Activated T-cell treated with anti-CD3 and anti-CD28 coated beads, Interleukin-2, amount 50 U/mL, for 1 hour (primary cell): ENCODE measurements around the gene STKLD1.
"Not testable (repeated sequence)": the region's sequence is repeated elsewhere in the genome, so short reads cannot be mapped to it uniquely, and the experiment has no call there.

Source experiments
- DNase-seq: peaks from one replicate; pipeline ENCODE4 v3.0.0-alpha.2; 2020

The STKLD1 gene

DNA sequence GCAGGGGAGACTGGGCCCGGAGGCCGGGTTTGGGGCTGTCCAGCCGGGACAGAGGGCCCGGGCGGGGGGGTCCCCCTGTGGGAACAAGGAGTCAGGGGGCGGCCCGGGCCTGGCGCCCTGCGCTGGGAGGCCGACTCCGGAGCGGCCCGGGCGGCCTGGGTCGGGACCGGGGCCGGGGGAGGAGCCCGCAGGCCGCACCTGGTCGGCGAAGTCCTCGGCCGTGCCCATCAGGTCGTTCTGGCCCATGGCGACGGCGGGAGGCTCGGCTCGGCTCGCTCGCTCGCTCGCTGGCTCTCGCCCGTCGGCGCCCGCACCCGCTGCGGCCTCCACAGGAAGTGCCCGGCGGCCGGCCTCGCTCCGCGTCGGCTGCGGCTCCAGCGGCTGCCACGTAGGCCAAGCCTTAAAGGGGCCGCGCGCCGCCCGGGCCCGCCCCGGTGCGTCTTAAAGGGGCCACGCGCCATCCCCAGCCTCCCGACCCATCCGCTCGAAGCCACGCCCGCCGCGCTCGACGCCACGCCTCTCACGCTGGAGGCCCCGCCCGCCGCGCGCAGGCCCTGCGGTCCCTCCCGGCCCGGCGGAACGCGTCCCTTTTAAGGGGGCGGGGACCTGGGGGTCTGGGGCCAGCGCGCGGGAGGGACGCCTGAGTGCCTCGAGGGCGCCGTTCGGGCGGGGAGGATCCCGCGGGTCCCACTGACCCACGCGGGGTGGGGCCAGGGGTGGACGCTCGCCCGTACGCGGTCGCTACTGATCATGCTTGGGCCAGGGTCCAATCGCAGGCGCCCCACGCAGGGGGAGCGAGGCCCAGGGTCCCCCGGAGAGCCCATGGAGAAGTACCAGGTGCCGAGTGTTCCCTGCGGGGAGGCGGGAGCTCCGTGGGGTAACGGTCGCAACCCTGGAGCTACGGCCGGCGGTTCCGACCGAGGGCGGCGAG, at the start of gene STKLD1, which contains the start of gene SURF4:
Gene STKLD1, plus strand, starts transcription at position 643 of the 931 bp plus-strand sequence. Its CDS starts 108 bp downstream, at position 751.
Gene SURF4, minus strand, starts transcription at position 337 of the 931 bp plus-strand sequence. Its CDS starts 91 bp downstream, at position 246.
- DNase-seq: peak; percentile 98

- DNase-seq: not testable (repeated sequence)
Measured at GRCh38 chr9:133327021-133327420, 49.1 kb upstream of the STKLD1 start.

GRCh38 chr9:133327834-133328484, 48.2 kb upstream of the STKLD1 start:
- DNase-seq: no peak

DNA sequence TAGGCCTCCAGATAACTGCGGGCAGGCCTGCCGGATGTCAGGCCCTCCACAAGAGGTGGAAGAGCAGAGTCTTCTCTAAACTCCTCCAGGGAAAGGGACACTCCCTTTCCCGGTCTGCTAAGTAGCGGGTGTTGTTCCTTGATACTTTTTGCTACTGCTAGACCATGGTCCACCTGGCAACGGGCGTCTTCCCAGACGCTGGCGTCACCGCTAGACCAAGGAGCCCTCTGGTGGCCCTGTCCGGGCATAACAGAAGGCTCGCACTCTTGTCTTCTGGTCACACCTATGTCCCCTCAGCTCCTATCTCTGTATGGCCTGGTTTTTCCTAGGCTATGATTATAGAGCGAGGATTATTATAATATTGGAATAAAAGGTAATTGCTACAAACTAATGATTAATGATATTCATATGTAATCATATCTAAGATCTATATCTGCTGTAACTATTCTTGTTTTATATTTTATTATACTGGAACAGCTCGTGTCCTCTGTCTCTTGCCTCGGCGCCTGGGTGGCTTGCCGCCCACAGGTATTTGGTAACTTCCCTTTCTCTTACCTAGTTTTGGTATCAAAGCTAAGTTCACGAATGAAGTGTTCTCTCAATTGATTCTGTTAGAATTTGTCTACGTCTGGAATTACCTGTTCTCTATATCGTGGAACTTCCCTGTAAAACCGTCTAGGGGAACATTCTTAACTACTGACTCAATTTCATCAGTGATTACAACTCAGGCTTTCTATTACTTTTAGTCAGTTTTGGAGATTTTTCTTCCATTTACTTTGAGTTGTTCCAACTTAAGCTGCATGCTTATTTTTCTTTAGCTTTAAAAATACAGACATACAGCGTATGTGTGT, 46.6 kb upstream of the STKLD1 start:
- not testable (repeated sequence) for DNase-seq

- no peak for DNase-seq
Measured at GRCh38 chr9:133331221-133331620, 44.9 kb upstream of the STKLD1 start.

GRCh38 chr9:133331641-133332380, 44.4 kb upstream of the STKLD1 start:
- DNase-seq: no peak

DNA sequence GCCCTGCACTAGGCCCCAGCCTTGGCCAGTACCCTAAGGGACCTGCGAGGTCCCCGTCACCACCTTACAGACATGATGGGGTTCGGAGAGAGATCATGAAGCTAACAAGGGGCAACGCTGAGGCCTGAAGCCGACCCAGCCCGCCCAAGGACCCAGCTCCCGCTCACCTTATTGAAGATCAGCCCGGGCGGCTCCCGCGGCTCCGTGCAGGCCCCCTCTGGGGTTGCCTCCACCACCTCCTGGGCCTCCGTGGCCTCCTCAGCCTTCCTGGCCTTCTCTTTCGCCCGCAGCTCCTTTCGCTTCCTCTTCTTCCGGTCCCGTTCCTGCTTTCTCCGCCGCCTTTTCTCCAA, 43.8 kb upstream of the STKLD1 start:
- DNase-seq: no peak

GRCh38 chr9:133333011-133333410, 43.2 kb upstream of the STKLD1 start:
- no peak for DNase-seq

DNA sequence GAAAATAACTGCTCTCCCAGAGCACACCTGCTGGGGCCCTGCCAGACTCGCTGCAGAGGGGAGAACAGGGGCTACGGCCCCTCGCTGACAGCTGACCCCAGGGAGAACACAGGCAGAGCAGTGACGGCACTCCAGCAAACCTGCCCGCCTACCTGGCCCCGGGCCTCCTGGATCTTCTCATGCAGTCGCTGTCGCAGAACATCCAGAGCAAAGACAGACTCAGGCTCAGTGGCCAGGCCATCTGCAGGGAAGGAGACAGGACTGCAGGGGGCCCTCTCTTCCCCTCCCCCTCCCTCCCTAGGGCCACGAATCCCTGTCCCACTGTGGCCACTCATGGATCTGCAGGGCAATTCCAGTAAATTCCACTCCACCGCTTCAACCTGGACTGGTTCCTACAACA, 42.6 kb upstream of the STKLD1 start:
- no peak for DNase-seq

DNA sequence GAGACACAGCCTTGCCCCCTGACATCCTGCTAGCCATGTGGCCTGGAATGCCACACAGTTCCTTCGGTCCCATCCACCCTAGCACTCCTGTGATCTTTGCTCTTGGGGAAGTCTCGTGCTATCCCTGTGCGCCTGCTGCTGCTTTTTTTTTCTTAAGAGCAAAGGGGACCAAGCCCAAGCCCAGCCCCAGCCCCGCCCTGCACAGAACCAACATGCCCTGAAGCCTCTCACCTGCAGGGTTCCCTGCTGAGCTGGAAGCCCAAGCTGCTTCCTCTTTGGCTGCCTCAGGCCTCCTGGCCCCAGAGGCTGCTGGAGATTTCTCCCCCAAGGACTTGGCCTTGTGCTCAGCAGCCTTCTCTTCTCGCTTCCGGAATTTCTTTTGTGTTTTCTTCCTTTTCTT, 42.0 kb upstream of the STKLD1 start:
- no peak for DNase-seq

DNA sequence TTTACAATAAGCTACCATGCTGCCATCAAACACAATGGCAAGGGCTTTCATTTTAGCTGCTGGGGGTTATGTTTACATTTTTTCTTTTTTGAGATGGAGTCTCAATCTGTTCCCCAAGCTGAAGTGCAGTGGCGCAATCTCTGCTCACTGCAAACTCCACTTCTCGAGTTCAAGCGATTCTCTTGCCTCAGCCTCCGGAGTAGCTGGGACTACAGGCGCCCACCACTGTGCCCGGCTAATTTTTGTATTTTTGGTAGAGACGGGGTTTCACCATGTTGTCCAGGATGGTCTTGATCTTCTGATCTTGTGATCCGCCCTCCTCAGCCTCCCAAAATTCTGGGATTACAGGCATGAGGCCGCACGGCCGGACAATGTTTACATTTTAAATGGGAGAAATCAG, 41.3 kb upstream of the STKLD1 start:
- not testable (repeated sequence) for DNase-seq

DNA sequence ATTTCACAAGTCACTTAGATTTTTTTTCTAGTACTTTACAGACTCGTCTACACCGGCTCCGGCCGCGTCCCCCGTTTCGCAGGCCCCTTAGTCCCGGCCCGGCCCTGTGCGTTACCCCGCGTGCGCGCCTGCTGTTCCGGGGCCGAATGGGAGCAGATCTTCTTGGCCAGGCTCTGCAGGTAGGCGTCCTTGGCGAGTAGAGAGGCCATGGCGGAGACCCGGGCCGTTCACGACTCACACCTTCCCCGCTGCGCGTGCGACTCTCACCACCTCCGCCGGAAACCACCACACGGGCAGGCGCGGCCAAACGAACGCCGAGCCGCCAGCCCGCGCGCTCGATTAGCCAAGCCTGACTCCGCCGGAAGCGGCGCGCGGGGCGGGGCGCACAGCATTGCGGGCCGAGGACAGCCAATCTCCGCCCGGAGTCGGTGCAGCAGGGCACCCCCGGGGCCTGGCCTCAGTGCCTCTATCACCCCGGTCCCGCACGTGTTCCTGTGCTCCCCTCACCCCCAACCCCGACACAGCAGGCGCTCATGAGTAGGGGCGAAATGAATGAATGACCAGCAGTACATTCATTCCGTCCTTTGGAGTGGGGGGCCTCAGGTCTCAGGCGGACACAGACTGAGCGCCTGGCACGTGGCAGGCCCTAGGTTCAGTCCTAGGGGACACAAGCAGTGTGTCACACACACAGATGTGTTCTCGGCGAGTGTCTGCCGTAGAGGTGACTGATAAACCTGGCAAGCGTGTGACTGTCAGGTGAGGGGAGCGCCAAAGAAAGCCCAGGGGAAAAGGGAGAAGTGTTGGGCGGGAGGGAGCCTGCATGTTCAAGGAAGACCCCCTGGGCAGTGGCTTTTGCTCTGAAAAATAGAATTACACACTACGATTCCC, 40.0 kb upstream of the STKLD1 start, which contains the start of gene SURF6:
Gene SURF6, minus strand, starts transcription at position 265 of the 888 bp plus-strand sequence. Its CDS starts 56 bp downstream, at position 209.
- peak; percentile 92 for DNase-seq

GRCh38 chr9:133339641-133340040, 36.5 kb upstream of the STKLD1 start:
- no peak for DNase-seq

- no peak for DNase-seq
Measured at GRCh38 chr9:133340256-133340655, 35.9 kb upstream of the STKLD1 start.

- no peak for DNase-seq
Measured at GRCh38 chr9:133340916-133341315, 35.2 kb upstream of the STKLD1 start.

DNA sequence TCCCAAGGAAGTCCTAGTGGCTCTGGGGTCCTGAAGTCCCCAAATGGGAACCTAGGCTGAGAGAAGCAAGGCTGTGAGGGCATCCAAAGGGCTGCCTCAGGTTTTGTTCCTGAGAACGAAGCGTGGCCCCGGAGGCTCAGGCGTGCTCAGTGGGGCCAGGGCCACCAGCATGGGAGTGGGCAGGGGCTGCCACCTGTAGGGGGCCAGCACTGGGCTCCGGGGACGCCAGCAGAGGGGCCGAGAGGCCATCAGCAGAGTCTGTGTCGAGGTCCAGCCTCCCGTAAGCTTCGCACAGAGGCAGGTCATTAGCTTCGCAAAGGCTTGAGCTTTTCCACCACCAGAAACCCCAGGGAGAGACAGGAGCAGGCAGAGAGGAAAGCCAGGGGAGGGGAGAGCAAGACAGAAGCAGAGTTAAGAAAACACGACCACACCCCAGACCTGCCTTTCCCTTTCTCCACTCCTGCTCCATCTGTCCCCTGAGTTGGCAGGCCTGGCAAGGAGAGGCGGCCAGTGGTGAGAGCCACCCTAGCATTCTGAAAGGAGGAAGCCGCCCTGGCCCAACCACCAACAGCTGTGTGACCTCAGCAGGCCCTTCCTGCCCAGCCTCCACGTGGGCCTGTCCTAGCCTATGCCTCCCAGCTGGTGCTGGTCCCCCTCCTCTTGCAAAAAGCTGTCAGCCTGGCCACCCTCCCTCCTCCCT, 34.6 kb upstream of the STKLD1 start:
- no peak for DNase-seq

- no peak for DNase-seq
Measured at GRCh38 chr9:133342069-133342406, 34.1 kb upstream of the STKLD1 start.

DNA sequence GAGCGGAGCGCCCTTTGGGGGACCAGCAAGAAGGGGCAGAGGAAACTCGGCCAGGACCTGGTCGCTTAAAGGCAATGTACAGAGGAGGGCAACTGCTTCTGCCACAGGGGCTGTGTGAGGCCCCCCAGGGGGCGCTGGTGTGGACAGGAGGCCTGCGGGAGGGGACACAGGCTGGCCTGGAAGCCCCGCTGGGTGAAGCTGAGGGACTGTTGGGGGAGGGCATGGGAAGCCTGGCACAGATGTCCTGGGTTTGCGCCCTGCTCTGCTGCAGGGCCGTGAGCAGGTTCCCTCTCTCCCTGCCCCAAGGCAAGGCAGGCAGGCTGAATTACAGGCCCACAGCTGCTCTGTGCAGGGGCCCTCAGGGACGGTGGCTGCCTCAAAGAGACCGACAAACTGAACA, 33.6 kb upstream of the STKLD1 start:
- no peak for DNase-seq

DNA sequence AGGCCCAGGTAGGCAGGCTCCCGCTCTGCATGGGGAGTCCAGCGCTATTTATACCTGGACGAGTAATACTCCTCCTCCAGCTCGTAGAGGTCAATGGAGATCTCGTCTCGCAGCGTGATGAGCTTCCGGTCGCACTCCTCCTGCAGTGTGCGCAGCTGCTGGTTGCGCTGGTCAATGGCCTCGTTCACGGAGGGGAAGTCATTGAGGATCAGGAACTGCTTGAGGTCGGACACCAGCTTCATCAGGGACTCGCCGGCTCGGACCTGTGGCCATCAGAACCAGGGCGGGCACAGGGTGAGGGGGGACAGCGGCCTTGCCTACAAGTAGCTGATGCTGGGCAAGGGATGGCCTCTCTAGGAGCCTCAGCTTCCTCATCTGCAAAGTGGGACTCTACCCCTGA, 32.1 kb upstream of the STKLD1 start:
- DNase-seq: no peak

DNA sequence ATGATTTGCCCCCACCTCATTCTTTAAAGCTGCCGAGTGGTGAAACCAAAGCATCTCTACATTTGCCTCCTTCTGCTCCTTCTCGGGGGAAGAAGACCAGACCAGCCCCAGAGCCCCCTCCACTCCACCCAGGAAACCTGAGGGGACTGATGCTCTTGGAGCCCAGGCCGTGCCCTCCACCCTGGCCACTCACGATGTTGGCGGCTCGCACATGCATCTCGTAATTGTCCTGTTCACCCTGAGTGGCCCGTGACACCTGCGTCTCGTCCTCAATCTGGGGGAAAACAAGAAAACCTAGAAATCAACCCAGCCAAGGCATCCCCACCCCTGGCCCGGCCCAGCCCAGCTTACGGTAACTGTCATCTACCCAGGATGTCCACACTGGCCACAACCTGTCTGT, 31.2 kb upstream of the STKLD1 start:
- DNase-seq: no peak

DNA sequence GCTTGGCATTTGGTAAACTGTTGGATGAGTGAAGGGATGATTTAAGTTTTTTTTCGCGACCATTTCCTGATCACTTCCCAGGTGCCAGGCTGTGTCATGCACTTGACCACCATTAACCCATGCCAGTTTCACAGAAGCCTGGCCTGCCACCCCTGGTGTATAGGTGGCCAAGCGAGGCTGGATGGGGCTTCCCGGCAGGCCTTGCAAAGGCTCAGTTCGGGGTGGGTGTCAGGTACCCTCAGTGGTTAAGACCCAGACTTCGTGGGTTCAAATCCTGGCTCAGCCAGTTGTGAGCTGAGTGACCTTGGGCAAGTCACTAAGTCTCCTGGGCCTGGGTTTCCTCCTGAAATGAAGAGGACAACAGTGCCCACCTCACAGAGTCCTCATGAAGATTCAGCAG, 30.6 kb upstream of the STKLD1 start:
- DNase-seq: no peak
